NB4 (cell line): ENCODE measurements around the gene CTBP2.

ENCODE experiments used
- MAX ChIP-seq: IDR thresholded peaks from 2 replicates; pipeline ENCODE4 v1.6.1; 2011; ENCODE audit warnings: low read depth, low read length
- POLR2A ChIP-seq: IDR thresholded peaks from 2 replicates; pipeline ENCODE4 v1.6.1; 2011; ENCODE audit warnings: mild to moderate bottlenecking; ENCODE audit not compliant: insufficient read length; ENCODE audit errors: extremely low read depth
- TF ChIP-seq, protein P1 (sequence below): IDR thresholded peaks from one replicate; pipeline ENCODE4 v1.5.1; 2012; ENCODE audit warnings: low read depth, low read length

DNA sequence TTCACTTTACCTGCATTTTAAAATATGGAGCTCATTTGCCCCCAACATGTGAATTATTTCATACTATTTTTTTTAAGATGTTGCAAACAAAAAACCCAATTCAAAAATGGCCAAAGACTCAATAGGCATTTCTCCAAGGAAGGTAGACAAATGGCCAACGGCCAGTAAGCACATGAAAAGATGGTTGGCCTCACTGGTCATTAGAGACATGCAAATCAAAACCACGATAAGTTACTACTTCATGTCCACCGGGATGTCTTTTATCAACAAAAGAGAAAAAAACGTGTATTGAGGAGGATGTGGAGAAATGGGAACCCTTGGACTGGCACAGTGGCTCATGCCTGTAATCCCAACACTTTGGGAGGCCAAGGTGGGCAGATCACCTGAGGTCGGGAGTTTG, 3.4 kb upstream of the CTBP2 start:
- TF ChIP-seq, protein P1, sequence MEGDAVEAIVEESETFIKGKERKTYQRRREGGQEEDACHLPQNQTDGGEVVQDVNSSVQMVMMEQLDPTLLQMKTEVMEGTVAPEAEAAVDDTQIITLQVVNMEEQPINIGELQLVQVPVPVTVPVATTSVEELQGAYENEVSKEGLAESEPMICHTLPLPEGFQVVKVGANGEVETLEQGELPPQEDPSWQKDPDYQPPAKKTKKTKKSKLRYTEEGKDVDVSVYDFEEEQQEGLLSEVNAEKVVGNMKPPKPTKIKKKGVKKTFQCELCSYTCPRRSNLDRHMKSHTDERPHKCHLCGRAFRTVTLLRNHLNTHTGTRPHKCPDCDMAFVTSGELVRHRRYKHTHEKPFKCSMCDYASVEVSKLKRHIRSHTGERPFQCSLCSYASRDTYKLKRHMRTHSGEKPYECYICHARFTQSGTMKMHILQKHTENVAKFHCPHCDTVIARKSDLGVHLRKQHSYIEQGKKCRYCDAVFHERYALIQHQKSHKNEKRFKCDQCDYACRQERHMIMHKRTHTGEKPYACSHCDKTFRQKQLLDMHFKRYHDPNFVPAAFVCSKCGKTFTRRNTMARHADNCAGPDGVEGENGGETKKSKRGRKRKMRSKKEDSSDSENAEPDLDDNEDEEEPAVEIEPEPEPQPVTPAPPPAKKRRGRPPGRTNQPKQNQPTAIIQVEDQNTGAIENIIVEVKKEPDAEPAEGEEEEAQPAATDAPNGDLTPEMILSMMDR: no peak
- TF ChIP-seq POLR2A (no peak), MAX (no peak)
